ENCODE results near the gene EPN3. TPM values are rescaled to one million over a fixed set of nuclear protein-coding genes. Genes with fewer than 3 reads are reported as not detected.

Gene EPN3
- total RNA-seq, 4 donors from 2014 or later: 3.0 to 17.3 (median 13.0) TPM

- Histone ChIP-seq H3K27ac (no peak overlapping the region), H3K4me1 (no peaks in the 10 kb centered on the region), H3K9me3 (no peaks in the 10 kb centered on the region), H3K36me3 (no peaks in the 10 kb centered on the region), H3K4me3 (no peak overlapping the region), H3K27me3 (no peaks in the 10 kb centered on the region)
- TF ChIP-seq CTCF (IDR thresholded peaks at IDR 0.05) (no peak), POLR2A (IDR thresholded peaks at IDR 0.05) (no peak)
- DNase-seq: no peak
These were observed 14.0 kb upstream of the EPN3 start for GRCh38 chr17:50518384-50519023.

- no peak for TF ChIP-seq POLR2A (IDR thresholded peaks at IDR 0.05)
- no peak for TF ChIP-seq CTCF (IDR thresholded peaks at IDR 0.05)
- Histone ChIP-seq H3K27me3 (no peaks in the 10 kb centered on the region), H3K36me3 (no peaks in the 10 kb centered on the region), H3K27ac (no peak overlapping the region), H3K4me3 (no peak overlapping the region), H3K4me1 (no peaks in the 10 kb centered on the region), H3K9me3 (no peaks in the 10 kb centered on the region)
- no peak for DNase-seq
These were observed 13.2 kb upstream of the EPN3 start for GRCh38 chr17:50519141-50519834.

- H3K27me3 ChIP-seq: no peaks in the 10 kb centered on the region
- no peak overlapping the region for H3K27ac ChIP-seq
- H3K4me1 ChIP-seq: no peaks in the 10 kb centered on the region
- H3K36me3 ChIP-seq: no peaks in the 10 kb centered on the region
- no peak for DNase-seq
- H3K9me3 ChIP-seq: no peaks in the 10 kb centered on the region
- TF ChIP-seq POLR2A (IDR thresholded peaks at IDR 0.05) (no peak), CTCF (IDR thresholded peaks at IDR 0.05) (no peak)
- no peak overlapping the region for H3K4me3 ChIP-seq
These were observed 12.1 kb upstream of the EPN3 start for GRCh38 chr17:50520483-50520882.

- Histone ChIP-seq H3K4me1 (no peaks in the 10 kb centered on the region), H3K9me3 (no peaks in the 10 kb centered on the region), H3K36me3 (no peaks in the 10 kb centered on the region), H3K4me3 (no peak overlapping the region), H3K27me3 (no peaks in the 10 kb centered on the region), H3K27ac (no peak overlapping the region)
- no peak for DNase-seq
- TF ChIP-seq CTCF (IDR thresholded peaks at IDR 0.05) (no peak), POLR2A (IDR thresholded peaks at IDR 0.05) (no peak)
These were observed 11.0 kb upstream of the EPN3 start for GRCh38 chr17:50521514-50521913.

GRCh38 chr17:50522766-50523165 lies 9.8 kb upstream of the EPN3 start:
- Histone ChIP-seq H3K4me1 (no peaks in the 10 kb centered on the region), H3K36me3 (no peaks in the 10 kb centered on the region), H3K4me3 (no peak overlapping the region), H3K9me3 (no peaks in the 10 kb centered on the region), H3K27ac (no peak overlapping the region), H3K27me3 (no peaks in the 10 kb centered on the region)
- no peak for DNase-seq
- TF ChIP-seq POLR2A (IDR thresholded peaks at IDR 0.05): no peak
- TF ChIP-seq CTCF (IDR thresholded peaks at IDR 0.05): no peak
